GM12872 (cell line): Measurements from ENCODE around the gene CCDC39.

Experiments
- TF ChIP-seq, protein P1 (sequence below): IDR thresholded peaks from 3 replicates; pipeline ENCODE4 v1.5.1; 2011; ENCODE audit warnings: low read depth, mild to moderate bottlenecking, low read length, moderate library complexity; ENCODE audit not compliant: insufficient read depth

CCDC39 gene

DNA sequence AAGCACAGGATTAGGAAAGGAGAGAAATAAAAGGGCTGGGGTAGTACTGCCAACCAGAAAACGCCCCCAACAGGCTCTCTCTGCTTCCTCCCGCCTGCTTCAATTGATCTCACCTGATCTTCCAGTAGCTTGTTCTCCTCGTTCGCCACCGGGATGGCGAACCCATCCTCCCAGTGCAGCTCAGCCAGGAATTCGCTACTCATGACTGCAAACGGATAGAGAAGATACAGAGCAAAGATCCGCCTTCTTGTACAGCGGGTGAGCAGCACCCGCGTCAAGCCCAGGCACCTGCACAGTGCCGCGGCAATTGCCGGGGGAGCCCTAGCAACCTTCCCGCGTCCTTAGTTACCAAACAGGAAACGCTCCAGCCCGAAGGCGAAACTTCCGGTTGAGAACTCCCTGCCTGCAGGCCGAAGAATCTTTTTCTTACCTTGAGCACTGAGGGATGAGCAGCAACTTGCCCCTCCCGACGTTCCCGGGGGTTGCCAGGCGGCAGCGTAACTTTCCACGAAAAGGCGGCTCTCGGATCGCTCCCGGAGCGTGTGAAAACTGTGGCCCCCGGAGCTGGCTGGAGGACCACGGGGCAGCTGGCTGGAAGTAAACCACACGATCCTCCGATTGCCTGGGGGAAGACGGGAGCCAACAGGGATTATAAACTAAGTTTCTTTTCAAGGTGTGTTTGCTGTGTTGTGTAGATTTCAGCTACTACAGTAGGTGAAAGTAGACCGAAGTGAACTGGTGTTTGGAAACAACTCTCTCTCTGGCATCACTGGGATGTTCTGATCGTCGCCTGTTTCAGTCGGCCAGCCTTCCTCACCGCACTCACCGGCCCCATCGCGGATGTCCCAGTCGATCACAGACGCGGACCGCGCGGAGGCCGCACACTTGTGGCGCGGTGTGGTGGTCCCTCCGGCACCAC, at the start of gene CCDC39:
Gene CCDC39 (minus strand): TSS at position 312 of the 919 bp plus-strand sequence. CDS start 109 bp downstream, at position 203.
- TF ChIP-seq, protein P1, sequence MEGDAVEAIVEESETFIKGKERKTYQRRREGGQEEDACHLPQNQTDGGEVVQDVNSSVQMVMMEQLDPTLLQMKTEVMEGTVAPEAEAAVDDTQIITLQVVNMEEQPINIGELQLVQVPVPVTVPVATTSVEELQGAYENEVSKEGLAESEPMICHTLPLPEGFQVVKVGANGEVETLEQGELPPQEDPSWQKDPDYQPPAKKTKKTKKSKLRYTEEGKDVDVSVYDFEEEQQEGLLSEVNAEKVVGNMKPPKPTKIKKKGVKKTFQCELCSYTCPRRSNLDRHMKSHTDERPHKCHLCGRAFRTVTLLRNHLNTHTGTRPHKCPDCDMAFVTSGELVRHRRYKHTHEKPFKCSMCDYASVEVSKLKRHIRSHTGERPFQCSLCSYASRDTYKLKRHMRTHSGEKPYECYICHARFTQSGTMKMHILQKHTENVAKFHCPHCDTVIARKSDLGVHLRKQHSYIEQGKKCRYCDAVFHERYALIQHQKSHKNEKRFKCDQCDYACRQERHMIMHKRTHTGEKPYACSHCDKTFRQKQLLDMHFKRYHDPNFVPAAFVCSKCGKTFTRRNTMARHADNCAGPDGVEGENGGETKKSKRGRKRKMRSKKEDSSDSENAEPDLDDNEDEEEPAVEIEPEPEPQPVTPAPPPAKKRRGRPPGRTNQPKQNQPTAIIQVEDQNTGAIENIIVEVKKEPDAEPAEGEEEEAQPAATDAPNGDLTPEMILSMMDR = no peak

DNA sequence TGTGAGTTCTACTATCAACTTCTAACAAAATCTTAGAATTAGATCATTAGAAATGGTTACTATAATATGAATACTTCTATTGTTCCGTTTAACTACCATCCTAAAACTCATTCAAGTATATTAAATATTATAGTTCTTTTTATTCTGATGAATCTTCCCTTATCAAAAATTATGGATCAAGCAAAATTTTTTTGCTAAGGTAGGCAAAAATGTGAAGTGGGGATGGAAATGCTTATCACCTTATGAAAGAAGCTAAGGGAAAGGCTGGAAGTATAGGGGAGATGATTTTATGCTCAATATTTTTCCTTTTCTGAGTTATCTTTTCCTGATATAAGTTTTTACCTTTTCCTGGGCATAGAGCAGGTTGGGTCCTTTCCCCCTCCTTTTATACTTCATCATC, 40.7 kb upstream of the CCDC39 start:
- TF ChIP-seq, protein P1 = no peak

DNA sequence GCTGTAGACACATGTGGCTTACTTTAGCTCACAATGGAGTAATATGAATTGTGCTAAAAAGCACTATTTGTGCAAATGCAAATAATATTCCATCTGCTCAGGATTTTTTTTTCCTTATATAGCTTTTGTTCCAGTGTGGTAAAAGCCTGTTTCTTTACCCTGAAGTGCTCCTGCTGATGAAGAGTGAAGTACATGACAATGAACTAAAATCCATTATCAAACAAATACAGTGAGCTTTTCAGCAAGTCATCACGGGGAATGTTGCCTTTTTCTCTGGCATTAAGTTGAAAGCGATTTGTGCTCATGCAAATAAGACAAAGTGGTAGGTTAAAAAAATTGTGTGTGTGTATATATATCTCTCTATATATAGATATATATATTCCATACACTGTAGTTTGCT, 28.6 kb upstream of the CCDC39 start:
- TF ChIP-seq, protein P1 = no peak

DNA sequence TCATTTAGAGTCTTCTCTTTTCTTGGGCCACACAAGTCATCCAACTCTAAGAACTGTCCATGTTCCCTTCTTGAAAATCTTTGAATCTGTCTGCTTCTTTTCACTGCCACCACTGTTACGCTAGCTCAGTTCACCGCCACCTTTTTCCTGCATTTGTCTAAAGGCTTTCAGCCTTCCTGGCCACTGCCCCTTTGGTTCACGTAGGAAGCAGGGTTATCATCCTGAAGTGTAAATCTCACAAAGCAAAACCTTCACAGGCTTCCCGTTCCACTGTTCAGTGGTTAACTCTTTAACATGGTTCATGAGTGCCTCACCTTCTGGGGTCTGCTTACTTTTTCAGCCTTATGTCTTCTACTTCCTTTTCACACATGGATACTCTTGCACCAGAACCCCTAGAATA, 26.3 kb upstream of the CCDC39 start:
- TF ChIP-seq, protein P1 = no peak

DNA sequence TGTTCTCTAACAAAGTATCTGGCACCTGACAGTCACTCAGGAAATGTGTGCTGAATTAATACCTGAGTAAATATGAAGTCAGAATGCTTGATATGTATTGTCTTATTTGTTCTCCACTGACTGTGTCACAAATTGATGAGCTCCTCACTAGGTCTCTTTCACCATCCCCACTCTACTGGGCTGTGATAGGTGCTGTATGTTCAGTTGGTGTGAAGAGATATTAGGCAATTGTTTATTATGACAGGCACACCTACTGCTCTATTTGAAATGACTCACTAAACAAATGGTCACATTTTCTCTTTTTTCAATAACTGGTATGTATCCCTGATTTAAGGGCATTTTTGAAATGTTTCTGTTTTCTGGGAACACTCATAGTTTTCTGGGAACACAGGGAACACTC, 25.2 kb upstream of the CCDC39 start:
- TF ChIP-seq, protein P1 = no peak

DNA sequence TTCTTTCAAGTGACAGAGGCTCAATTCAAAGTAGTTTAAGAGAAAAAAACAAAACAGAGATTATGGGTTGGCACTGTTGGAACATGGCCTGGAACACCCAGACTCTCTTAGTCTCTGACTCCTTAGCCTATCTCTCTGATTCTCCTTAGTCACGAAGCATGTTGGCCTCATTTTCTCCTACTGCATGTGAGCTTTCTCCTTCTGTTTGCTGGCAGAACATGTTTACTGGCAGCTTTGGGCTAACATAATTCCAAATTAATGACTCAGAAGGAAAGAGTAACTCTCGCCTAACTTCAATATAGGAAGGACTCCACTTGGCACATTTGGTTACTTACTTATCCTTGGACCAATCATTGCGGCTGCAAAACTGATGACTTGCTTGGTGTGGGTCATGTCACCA, 21.7 kb upstream of the CCDC39 start:
- TF ChIP-seq, protein P1 = no peak

DNA sequence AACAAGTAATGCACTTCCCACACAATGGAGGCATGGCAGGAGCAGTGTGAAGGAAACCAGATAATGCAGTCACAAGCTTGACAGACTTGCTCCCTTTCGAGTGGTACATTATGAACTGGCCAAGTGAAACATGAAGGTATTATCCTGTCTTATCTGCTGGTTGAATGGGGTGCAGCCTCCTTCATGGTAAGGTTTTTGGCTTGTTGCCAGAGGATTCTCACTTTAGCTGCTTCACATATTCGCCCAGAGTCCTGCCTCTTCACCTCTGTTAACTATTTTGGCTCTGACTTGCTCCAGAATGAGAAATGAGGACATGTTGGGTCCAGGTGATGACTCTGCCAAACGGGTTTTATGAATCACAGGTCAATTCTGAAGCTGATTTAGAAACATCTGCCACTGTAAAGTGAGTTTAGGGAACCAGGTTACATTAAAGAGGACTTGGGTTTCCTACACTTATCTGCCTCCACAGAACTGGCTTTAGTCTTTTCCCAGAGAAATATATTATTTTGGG, 19.5 kb upstream of the CCDC39 start:
- TF ChIP-seq, protein P1 = no peak
